Amygdala (tissue), 56 donors: Measurements from ENCODE around the gene LDLRAD4.

Source experiments
- DNase-seq, 56 donors: peaks; one replicate each; lab custom pipeline; 2025; lab: John Stamatoyannopoulos, UW

LDLRAD4 gene

DNA sequence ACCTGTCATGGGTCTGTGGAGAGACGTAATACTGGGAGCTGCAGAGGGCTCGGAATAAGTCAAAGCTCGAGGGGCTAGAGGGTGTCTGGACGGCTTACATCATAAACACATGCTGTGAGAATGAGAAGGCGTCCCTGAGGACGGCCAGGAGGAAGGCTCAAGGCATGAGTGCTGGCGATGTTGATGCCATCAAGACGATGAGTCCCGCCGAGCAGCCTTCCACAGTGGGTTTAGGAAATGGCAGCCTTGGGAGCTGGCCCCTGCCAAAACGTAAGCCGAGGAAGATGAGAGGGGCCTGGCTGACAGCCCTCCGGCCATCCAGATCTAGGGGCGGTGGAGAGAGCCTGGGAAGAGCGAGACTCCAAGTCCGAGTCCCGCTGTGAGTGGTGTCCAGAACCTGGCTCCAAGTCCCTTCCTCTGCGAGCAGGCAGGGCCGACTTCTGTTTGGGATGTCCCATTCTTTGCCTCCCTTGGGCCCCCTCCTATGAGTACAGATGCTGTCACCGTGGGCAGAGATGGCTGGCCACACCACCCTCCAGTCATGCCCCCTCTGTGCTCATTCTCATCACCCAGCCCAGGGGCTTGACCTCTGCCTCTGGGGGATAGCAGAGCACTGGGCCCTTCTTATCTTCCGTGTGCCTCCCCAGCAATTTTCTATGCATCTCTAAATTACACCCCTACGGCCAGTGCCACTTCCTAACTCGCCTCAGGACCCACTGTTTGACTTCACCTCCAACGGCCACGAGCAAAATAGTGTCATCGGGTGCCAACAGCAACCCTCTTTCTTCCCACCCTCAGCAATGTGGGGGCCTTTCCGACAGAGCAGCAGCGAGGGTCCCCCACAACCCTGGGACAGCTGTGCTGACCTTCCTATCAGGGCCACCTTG, 332.1 kb downstream of the LDLRAD4 start:
- no peak for DNase-seq

DNA sequence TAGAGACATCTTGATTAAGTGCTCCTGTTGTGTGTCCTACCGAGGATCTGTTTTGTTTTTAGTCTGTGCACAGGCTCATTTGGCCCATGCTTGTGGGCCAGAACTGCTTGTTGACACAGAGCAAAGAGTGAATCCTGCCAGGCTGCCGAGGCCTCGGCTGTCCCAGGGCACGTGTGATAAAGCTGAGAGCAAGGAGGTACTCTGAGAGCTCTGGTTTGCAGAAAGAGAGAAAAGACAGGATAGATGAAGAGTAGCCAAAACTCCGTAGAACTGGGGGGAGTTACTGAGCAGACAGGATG, 332.7 kb downstream of the LDLRAD4 start:
- no peak for DNase-seq

DNA sequence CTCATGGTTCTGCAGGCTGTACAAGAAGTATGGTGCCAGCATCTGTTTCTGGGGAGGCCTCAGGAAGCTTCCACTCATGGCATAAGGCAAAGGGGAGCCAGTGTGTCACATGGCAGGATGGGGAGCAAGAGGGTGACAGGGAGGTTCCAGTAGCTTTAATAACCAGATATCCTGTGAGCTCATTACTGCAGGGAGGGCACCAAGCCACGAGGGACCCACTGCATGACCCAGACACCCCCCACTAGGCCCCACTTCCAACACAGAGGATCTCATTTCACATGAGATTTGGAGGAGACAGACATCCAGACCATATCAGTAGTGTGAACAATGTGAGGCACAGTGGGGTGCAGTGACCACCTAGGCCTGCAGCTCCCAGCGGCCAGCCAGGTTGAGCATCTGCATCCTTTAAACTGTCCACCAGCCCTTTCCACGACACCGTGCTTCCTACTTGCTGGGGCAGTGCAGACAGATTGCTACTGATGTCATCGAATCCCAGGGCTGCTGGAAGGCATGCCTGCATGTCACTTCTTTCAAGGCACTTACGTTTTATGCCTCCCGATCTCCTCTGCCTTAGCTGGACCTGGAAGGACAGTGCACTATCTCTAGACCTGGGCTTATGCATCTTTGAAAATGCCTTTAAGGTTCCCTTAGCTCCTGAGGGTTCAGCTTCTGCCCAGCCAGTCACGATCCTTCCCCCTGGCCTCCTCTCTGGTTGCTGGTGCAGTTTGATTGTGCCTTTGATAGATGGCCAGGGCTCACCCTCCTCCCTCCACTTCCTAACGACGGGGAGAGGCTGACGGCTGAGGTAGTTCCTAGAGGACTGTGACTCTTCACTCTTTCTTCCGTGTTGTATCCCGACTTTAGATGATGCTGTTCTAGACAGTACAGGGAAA, 333.5 kb downstream of the LDLRAD4 start:
- DNase-seq = no peak

DNA sequence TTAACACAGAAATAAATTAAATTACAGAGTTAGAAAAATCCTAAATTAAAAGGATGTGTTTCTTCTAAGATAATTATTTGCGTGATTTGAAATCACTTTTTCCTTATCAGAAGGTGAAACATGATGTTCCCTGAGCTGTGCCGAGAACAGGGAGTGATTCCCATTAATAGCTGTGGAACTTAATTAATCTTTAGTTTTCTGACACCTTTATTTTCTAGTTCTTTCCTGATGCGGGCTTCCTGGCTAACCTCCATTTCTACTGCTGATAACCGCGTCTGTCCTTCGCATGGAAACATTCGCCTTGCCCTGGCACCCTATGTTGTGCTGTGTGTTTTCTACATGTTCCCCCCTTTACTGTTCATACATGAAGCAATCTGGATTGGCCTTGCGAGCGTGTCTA, 334.9 kb downstream of the LDLRAD4 start:
- no peak for DNase-seq

DNA sequence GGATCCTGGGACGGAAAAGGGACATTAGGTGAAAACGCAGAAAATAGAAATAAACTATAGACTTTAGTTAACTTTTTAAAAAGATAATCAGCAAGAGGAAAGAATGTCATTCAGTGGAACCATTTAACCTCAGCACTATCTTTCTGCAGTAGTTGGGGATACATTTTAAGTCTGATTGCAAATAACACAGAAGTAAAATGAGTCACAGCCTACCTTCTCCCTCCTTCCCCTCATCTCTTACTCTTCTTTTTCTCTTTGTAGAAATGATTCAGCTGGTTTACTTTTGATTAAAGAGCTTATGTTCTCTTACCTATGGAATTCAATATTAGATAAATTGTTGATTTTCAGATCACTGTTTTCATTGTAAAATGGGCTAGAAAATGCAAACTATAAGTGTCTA, 336.6 kb downstream of the LDLRAD4 start:
- DNase-seq = no peak

DNA sequence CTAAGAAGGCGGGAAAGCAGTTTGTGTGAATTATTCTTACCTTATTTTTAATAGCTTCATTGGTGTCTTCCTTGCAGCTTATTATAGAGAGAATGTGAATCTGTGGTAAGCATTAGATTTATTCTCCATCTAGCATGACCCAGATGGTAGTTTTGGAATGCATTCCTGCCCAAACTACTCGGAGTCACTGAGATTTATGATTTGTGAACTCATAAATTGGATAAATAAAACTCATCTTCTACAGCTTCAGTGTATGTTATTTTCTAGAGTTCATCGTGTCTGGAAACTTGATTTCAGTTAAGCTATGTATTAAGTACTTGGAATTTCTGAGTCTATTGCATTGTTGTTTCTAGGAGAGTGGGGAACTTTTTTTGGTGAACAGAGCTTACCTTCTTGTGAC, 337.3 kb downstream of the LDLRAD4 start:
- DNase-seq = no peak

DNA sequence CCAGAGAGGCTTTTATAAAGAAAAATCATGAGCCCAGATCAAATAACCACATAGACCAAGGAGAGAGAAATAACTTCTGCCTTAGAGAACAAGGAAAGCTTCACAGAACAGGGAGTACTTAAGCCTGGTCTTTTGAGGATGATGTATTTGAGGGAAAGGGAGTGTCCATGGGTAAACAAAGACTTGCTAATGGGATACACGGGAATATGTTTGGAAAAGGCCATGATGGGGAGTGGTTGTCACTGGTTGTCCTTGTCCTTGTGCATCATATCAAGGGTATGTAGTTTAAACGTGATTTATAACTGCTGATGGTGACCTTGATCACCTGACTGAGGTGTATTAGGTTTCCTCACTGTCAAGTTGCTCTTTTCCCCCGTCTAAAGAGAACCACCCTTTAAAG, 337.9 kb downstream of the LDLRAD4 start:
- DNase-seq = no peak

DNA sequence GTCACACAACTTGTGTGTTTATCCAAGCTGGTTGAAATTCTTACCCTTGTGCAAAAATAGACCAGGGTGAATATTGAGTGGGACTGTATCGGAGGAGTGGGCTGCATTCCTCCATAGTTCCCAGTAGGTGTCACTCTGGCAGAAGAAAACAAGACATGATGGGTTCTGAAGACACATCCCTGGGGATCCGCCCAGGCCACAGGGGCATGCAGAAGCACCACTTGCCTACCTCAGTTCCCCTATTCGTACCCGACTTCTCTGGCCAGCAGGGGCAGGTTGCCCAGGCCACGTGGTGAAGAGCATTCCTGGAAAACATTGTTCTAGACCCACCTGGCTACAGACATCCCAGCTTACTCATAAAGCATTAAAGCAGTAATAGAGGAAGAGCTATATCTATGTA, 339.6 kb downstream of the LDLRAD4 start:
- peak in 38 of 56 donors; percentile 22 to 77 (median 46) for DNase-seq

DNA sequence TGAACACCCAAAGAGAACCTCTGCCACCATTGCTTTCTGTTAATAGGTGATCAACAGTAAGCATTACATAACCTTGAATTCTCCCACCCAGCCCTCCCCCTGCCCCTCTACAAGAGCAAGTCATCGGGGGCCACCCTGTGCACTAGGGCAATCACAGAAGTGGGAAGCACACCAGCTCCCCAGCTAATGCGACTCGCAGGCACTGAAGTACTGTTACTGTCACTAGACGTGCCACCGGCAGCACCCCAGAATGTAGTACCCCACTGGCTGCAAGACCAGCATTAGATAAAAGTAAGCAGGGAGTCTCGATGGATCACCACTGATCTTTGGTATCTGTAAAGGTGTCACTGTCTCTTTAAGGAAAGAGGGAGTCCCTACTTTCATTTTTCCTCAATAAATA, 340.2 kb downstream of the LDLRAD4 start:
- DNase-seq = no peak

DNA sequence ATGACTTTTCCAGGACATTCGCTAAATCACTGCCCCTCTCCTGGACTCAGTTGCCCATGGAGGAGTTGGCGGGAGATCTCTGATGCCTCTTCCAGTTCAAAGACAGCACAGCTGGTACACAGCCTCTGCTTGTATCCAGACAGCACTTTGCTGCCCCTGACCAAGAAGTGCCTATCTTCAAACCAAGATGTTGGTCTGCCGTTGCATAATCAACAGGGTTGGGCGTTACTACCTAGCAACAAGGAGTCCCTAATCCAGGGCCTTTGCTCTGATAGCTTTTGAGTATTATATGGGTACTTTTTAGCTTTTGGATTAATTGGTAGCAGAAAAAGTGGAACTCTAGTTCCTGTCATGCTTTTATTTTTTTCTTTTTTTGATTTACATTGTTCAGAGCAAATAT, 341.2 kb downstream of the LDLRAD4 start:
- no peak for DNase-seq

DNA sequence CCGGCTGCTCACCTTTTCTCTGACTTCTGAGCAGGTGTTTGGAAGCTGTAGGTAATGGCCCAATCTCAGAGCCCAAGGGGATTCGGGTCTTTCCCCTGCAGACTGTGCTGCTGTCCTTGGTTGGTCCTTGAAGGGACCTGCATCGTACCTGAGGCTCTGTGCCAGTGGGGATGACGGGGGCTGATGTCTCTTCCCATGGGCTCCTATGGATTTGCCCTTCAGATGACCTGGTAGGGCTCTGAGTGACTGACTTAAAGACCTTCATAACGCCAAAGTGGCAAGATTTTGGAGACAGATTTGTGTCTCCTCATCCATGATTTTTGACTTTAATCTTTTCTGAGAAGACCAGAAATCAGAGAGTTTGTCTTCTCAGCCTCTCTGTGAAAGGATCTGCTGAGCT, 341.7 kb downstream of the LDLRAD4 start:
- no peak for DNase-seq

DNA sequence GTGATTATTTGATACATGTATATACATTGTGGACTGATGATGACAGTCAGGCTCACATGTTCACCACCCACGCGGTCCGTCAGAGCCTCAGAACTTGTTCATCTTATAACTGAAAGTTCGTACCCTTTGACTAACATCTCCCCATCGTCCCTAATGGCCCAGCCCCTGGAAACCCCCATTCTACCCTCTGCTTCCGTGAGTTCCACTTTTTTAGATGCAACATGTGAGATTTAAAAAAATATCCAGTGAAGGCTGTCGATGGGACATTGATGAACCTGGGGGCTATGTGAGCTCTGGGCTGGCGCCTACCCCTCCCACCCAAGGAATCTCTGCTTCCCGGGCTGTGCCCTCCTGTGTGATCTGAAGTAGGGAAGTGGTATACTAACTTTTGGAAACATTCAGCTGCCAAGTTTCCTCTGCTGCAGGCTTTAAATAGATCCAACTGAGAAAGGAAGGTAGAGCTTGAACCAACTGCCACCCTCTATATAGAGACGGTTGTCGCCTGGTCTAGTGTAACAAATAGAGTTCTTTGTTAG, 344.0 kb downstream of the LDLRAD4 start:
- peak in 1 of 56 donors; percentile 38 for DNase-seq

DNA sequence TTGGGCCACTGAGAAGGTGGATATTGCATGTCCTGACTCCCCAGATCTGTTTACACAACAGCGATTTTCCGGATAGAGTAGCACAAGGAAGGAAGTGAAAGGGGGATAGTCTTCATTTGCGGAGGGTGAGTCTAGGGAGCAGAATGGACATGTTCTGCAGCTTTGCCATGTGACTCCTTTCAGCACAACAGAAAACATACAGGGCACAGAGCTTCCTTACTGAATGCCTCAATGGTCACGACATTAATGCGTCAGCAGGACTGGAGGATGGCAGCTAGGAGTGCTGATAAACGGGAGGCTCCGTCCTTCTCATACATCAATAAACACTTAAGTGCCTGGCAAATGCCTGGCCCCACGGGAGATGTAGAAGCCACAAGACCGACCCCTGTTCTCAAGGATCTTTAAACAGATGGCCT, 344.8 kb downstream of the LDLRAD4 start:
- DNase-seq = peak in 30 of 56 donors; percentile 23 to 77 (median 46)

DNA sequence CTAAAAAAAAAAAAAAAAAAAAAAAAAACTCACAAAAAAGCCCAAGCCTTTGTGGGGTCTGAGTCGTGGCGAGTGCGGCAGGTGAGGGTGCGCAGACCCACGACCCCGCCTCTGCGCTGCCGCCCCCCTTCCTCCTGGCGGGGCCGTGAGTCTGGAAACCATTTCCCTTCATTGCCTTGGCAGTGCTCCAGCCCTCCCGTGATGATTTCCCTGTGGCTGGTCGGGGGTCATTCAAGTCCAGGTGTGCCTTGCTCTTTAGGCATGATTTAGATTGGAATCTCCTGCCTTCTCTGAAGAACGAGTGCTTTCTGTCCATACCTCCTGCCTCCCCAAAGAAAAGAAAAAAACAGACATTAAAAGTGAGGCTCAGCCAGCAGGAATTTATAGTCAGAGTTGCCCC, 346.0 kb downstream of the LDLRAD4 start:
- DNase-seq = peak in 6 of 56 donors; percentile 31 to 51 (median 35)

DNA sequence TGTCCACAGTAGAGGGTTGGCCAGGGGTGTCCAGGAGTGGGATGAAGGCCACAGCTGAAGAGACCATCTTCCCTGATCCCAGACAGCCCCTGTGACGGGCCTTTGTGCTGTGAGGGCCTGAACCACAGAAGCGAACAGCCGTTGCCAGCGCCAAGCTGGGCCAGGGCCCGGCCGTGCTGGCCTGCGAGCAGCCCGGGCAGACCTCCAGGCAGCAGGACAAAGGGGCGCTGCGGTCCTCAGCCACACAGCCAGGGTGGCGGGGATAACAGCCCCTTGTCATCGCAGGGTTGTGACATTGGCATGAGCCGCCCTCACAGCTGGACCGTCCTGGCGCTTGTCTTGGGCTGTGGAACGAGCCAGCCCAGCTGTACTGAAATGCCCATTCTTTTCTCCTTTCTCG, 346.7 kb downstream of the LDLRAD4 start:
- DNase-seq = peak in 55 of 56 donors; percentile 62 to 99 (median 94)

DNA sequence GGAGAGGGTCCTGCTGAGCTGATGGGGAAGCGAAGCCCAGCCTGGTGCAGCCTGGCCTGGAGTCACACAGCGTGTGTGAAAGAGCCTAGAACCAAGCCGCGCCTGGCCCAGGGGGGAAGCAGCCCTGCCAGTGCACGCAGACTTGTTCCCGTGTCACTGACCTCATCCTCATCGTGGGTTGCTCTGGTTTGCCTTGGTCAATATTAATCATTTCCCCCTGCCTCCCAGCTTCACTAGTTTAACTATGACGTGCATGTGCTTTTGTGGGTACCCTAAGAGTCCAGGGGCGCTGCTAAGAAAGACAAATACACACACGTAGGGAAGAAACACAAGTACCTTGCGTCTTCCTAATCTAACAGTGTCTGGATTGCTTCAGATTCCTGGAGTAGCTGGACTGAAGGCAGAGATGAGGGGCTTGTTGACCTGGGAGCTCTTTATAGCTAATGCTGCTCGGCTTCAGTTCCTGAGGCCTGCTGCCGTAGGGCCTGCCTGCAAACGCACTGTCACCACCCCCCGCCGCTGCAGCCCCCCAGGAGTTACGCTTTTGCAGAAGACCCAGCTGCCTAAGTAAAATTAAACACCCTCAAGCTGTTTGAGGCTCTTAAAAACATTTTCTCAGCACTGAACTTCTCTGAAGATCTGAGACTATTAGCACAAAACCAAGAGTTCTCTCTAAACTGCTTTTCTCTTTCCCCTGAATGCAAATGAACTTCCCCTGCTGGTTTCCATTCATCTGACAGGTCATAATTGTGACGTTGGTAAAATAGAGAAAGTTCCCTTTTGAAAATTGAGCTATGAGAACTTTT, 348.6 kb downstream of the LDLRAD4 start:
- DNase-seq = peak in 48 of 56 donors; percentile 9 to 87 (median 58)

DNA sequence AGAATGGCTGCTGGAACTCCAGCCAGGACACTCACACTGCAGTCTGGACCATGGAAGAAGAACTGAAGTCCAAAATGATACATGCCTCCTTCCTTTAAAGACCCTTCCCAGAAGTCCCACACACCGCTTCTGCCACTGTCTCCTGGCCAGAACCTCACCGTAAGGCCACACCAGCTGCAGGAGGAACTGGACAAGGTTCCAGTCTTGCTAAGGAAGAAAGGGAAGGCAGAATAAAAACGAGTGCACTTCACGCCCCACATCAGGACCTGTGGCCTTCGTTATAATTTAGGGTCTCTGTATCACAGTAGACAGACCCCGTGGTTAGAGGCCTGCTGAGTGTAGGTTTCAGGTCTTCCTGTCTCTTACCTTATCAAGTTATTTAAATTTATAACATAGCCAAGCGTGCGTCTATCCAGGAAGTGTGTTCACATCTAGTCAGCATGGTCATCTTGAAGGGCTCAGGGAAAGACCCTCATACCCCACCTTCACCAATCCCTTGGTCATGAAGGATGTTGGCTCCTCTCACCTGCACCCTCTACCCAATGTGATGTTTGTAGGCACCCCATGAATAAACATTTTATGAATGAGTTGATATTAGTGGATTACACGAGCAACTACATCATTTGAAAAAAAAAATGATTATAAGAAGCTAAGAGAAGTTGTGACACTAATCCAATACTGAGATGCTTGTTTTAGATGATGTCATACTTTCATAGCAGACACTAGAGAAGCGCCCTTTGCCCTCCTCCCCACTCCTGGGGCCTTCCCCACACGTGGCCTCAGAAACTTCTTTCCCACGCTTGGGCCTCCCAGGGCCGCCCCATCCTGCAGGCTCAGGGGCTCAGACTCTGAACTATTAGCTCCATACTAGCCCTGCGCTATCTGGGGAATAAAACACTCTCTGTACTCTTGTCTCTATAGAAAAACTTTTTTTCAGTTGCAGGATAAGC, 350.2 kb downstream of the LDLRAD4 start:
- peak in 1 of 56 donors; percentile 16 for DNase-seq

DNA sequence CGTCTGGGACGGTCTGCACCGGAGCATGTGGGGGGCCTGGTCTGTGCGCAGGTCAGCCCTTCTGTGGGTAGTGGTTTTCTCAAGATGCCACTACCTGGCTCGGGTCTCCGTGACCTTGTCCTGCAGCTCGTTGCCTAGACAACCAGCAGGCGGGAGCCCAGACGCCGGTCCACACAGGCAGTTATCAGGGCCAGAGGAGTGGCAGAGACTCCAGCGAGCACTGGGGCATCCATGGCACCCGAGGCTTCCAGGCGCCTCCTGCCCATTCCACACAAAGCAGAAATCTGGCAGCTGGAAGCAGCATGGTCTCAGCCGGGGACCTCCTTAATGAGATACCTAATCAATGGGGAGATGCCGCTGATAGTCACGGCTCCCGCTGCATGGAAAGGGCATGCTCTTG, 351.7 kb downstream of the LDLRAD4 start:
- no peak for DNase-seq

DNA sequence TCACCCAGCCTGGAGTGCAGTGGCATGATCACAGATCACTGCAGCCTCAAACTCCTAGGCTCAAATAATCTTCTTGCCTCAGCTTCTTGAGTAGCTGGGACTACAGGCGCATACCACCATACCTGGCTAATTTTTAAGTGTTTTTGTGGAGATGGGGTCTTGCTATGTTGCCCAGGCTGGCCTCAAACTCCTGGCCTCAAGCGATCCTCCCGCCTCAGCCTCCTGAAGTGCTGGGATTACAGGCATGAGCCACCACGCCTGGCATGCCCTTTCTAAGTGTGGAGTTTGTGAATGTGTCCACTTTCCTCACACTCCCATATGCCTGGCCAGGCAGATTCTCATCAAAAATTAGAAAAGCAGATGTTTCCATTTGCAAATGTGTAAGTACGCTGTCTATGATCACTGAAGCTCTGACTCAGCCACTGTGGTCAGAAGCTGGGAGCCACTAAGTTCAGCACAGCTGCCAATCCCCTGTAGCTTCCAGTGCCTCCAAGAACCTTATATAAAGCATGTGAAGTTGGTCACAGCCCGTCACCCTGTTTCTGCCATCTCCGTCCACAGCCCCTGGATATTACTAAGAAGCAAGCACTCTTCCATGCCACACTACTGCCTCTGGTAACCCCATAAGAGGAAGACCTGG, 352.4 kb downstream of the LDLRAD4 start:
- DNase-seq = no peak
